MM.1S (cell line): ENCODE data around the gene XRCC3.

Source experiments
- DNase-seq: peaks from one replicate; pipeline ENCODE4 v3.0.0-alpha.2; 2015
- H2AFZ ChIP-seq: fragments of 300-600 bp; sonication (generic); 2 replicates; pipeline ENCODE4 v1.6.0; 2016; ENCODE audit warnings: antibody characterized with exemption, low read length
- H3F3A ChIP-seq: fragments of 300-600 bp; sonication (generic); 2 replicates; pipeline ENCODE4 v1.6.1; 2016; ENCODE audit warnings: mild to moderate bottlenecking, antibody characterized with exemption, low read length, moderate library complexity, mixed read lengths; ENCODE audit not compliant: insufficient read depth
- H3K27ac ChIP-seq: fragments of 300-600 bp; sonication (generic); 2 replicates; pipeline ENCODE4 v1.5.1; 2016; ENCODE audit warnings: mild to moderate bottlenecking, low read length
- H3K27me3 ChIP-seq: fragments of 300-600 bp; sonication (generic); replicated peaks from 2 replicates; pipeline ENCODE4 v1.6.0; 2016; ENCODE audit warnings: low read length; ENCODE audit not compliant: insufficient read depth
- H3K36me3 ChIP-seq: fragments of 300-600 bp; sonication (generic); replicated peaks from 2 replicates; pipeline ENCODE4 v1.6.1; 2016; ENCODE audit warnings: mild to moderate bottlenecking, low read length, mixed read lengths; ENCODE audit not compliant: insufficient read depth
- H3K4me1 ChIP-seq: fragments of 300-600 bp; sonication (generic); 2 replicates; pipeline ENCODE4 v1.6.1; 2016; ENCODE audit warnings: low read length, mixed read lengths
- H3K4me2 ChIP-seq: fragments of 300-600 bp; sonication (generic); 2 replicates; pipeline ENCODE4 v1.6.0; 2016; ENCODE audit warnings: low read depth, low read length
- H3K4me3 ChIP-seq: fragments of 300-600 bp; sonication (generic); 2 replicates; pipeline ENCODE4 v1.5.1; 2016; ENCODE audit warnings: low read length, mixed read lengths
- H3K79me2 ChIP-seq: fragments of 300-600 bp; sonication (generic); 2 replicates; pipeline ENCODE4 v1.6.1; 2016; ENCODE audit warnings: mixed run types, low read length, mixed read lengths
- H3K9ac ChIP-seq: fragments of 300-600 bp; sonication (generic); 2 replicates; pipeline ENCODE4 v1.6.1; 2016; ENCODE audit warnings: low read length, mixed read lengths
- H3K9me2 ChIP-seq: fragments of 300-600 bp; sonication (generic); replicated peaks from 2 replicates; pipeline ENCODE4 v1.6.1; 2016; ENCODE audit warnings: mild to moderate bottlenecking, low read length, mixed read lengths; ENCODE audit not compliant: insufficient read depth
- H3K9me3 ChIP-seq: fragments of 300-600 bp; sonication (generic); replicated peaks from 2 replicates; pipeline ENCODE4 v1.6.1; 2016; ENCODE audit warnings: mild to moderate bottlenecking, low read length, mixed read lengths; ENCODE audit not compliant: insufficient read depth
- H4K20me1 ChIP-seq: fragments of 300-600 bp; sonication (generic); 2 replicates; pipeline ENCODE4 v1.6.1; 2016; ENCODE audit warnings: mild to moderate bottlenecking, low read length, moderate library complexity, mixed read lengths; ENCODE audit not compliant: insufficient read depth
- EZH2 ChIP-seq: fragments of 300-600 bp; sonication (generic); optimal IDR thresholded peaks from 2 replicates; pipeline ENCODE3; 2017; ENCODE audit warnings: low read depth, mild to moderate bottlenecking, antibody characterized with exemption, low read length, mixed read lengths
- EZH2phosphoT487 ChIP-seq: fragments of 300-600 bp; sonication (generic); IDR thresholded peaks from 2 replicates; pipeline ENCODE4 v1.6.1; 2018; ENCODE audit warnings: antibody characterized with exemption, low read length
- TF ChIP-seq, protein P1 (sequence below): fragments of 300-600 bp; sonication (generic); IDR thresholded peaks from 2 replicates; pipeline ENCODE4 v1.5.1; 2016; ENCODE audit warnings: antibody characterized with exemption, low read length, mixed read lengths

The XRCC3 gene

DNA sequence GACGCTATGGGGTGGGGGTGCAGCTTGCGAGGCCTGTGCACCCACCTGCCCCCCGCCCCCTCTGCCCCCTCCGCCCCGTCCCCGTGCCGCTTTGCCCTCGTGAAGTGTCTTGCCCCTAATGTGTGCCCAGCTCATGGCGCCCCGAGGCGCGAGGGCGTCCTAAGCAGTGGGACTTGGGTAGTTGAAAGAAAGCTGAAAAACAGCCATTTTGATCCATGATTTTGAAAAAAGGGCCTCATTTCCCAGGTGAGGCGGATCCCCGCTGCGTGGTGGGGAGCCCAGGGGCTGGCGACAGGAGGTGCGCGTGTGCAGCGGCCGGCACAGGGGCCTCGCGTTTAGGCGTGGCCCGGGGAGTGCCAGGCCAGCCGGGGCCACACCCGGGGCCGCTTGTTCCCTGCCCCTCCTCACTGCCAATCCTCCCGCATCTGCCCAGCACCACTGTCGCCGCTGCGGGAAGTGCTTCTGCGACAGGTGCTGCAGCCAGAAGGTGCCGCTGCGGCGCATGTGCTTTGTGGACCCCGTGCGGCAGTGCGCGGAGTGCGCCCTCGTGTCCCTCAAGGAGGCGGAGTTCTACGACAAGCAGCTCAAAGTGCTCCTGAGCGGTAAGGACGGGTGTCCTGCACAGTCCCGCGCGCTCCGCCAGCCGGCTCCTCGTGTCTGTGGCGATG is 12.2 kb upstream of the XRCC3 start:
- no peak overlapping the region for H2AFZ ChIP-seq
- H3K4me3 ChIP-seq = no peak overlapping the region
- no peaks in the 10 kb centered on the region for H3K79me2 ChIP-seq
- TF ChIP-seq EZH2 = no peak
- TF ChIP-seq, protein P1, sequence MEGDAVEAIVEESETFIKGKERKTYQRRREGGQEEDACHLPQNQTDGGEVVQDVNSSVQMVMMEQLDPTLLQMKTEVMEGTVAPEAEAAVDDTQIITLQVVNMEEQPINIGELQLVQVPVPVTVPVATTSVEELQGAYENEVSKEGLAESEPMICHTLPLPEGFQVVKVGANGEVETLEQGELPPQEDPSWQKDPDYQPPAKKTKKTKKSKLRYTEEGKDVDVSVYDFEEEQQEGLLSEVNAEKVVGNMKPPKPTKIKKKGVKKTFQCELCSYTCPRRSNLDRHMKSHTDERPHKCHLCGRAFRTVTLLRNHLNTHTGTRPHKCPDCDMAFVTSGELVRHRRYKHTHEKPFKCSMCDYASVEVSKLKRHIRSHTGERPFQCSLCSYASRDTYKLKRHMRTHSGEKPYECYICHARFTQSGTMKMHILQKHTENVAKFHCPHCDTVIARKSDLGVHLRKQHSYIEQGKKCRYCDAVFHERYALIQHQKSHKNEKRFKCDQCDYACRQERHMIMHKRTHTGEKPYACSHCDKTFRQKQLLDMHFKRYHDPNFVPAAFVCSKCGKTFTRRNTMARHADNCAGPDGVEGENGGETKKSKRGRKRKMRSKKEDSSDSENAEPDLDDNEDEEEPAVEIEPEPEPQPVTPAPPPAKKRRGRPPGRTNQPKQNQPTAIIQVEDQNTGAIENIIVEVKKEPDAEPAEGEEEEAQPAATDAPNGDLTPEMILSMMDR = no peak
- no peak for TF ChIP-seq EZH2phosphoT487
- H3K27ac ChIP-seq = no peak overlapping the region
- no peaks in the 10 kb centered on the region for H3K9me3 ChIP-seq
- no peak for DNase-seq
- H3K27me3 ChIP-seq = no peaks in the 10 kb centered on the region
- H4K20me1 ChIP-seq = no peaks in the 10 kb centered on the region
- no peaks in the 10 kb centered on the region for H3F3A ChIP-seq
- H3K9ac ChIP-seq = no peak overlapping the region
- no peaks in the 10 kb centered on the region for H3K36me3 ChIP-seq
- H3K9me2 ChIP-seq = no peaks in the 10 kb centered on the region
- no peak overlapping the region for H3K4me2 ChIP-seq
- no peaks in the 10 kb centered on the region for H3K4me1 ChIP-seq

DNA sequence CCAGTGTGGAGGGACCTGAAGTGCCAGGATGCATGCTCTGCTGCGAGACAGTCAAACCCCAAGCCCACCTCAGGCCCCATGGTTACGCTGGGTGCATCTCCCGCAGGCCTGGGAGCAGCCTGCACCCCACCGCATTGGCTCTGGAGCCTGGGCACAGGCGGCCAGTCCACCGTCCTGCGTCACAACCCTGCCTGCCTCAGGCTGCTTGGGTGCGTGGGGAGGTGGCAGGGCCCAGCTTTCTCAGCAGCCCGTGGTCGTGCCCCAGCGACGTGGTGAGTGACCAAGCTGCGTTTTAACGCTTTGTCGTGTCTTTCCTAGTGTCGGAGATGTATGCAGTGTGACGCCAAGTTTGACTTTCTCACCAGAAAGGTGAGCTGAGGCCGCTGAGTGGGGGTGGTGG is 11.2 kb upstream of the XRCC3 start:
- Histone ChIP-seq H3K4me3 (no peak overlapping the region), H4K20me1 (no peaks in the 10 kb centered on the region), H3K36me3 (no peaks in the 10 kb centered on the region), H3F3A (no peaks in the 10 kb centered on the region), H3K79me2 (no peaks in the 10 kb centered on the region), H3K27ac (no peak overlapping the region), H3K4me1 (no peaks in the 10 kb centered on the region), H3K4me2 (no peak overlapping the region), H3K27me3 (no peaks in the 10 kb centered on the region), H3K9me2 (no peaks in the 10 kb centered on the region), H3K9ac (no peak overlapping the region), H2AFZ (no peak overlapping the region), H3K9me3 (no peaks in the 10 kb centered on the region)
- TF ChIP-seq EZH2phosphoT487 (no peak), EZH2 (no peak)
- TF ChIP-seq, protein P1 = no peak
- DNase-seq = no peak

DNA sequence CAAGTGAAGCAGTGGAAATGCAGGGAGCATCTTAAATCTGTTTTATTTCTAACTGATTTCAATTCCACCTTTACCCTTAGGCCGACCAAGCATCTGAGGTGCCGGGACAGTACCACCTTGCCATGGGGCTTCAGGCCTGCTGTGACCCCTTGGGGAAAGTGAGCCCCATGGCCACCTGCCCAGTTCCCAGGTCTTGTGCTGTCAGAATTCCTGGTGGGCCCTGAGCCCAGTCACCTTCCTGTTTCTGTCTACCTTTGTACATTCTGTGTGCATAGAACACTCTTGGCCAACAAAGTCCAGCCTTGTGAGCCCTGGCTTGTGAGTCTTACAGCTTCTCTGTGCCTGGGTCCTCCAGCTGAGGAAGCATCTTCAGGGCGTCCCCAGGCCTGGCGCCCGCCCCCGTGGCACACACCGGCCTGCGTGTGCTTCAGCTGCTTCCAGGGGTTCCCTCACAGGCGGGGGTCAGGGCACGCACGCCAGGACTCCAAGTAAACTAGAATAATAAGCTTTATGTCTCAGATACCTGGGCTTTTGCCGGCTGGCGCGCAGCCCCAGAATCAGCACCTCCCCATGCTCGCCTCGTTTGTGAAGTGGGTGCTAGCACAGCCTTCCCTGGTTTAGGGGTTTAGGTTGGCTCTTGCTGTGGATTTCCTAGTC is 10.6 kb upstream of the XRCC3 start:
- H3F3A ChIP-seq = no peaks in the 10 kb centered on the region

More for the DNA sequence above, 10.6 kb upstream of the XRCC3 start:
- H3K9ac ChIP-seq = no peak overlapping the region
- no peaks in the 10 kb centered on the region for H3K9me3 ChIP-seq
- H3K4me1 ChIP-seq = no peaks in the 10 kb centered on the region
- no peak overlapping the region for H3K4me3 ChIP-seq
- no peaks in the 10 kb centered on the region for H3K79me2 ChIP-seq
- no peak overlapping the region for H3K27ac ChIP-seq
- no peak for DNase-seq
- H3K27me3 ChIP-seq = no peaks in the 10 kb centered on the region
- H3K4me2 ChIP-seq = no peak overlapping the region
- no peak for TF ChIP-seq EZH2phosphoT487
- TF ChIP-seq EZH2 = no peak
- TF ChIP-seq, protein P1 = no peak
- H3K9me2 ChIP-seq = no peaks in the 10 kb centered on the region
- no peaks in the 10 kb centered on the region for H3K36me3 ChIP-seq
- H4K20me1 ChIP-seq = no peaks in the 10 kb centered on the region
- no peak overlapping the region for H2AFZ ChIP-seq
